HUES6 (cell line): ENCODE results near the gene MYO1B.
"Not testable (repeated sequence)": the region's sequence is repeated elsewhere in the genome, so short reads cannot be mapped to it uniquely, and the experiment has no call there.

Experiments used
- H3K27ac ChIP-seq: 2 replicates; pipeline ENCODE4 v1.7.0; 2013; ENCODE audit warnings: low read depth, mild to moderate bottlenecking, low read length, inconsistent platforms
- H3K27me3 ChIP-seq: 2 replicates; pipeline ENCODE4 v1.6.1; 2013; ENCODE audit warnings: low read length; ENCODE audit not compliant: control insufficient read depth, insufficient read depth
- H3K36me3 ChIP-seq: 2 replicates; pipeline ENCODE4 v1.6.1; 2013; ENCODE audit warnings: low read length; ENCODE audit not compliant: control insufficient read depth, insufficient read depth
- H3K4me1 ChIP-seq: 2 replicates; pipeline ENCODE4 v1.6.1; 2013; ENCODE audit warnings: low read length; ENCODE audit not compliant: control insufficient read depth, insufficient read depth
- H3K4me3 ChIP-seq: 2 replicates; pipeline ENCODE4 v1.5.1; 2013; ENCODE audit warnings: low read depth, low read length
- H3K9ac ChIP-seq: one replicate; pipeline ENCODE4 v1.6.1; 2013; ENCODE audit warnings: mild to moderate bottlenecking, low read length
- H3K9me3 ChIP-seq: 2 replicates; pipeline ENCODE4 v1.6.1; 2013; ENCODE audit warnings: low read depth, low read length; ENCODE audit not compliant: control insufficient read depth, insufficient read depth

The MYO1B gene

GRCh38 chr2:191451116-191451515 is 205.9 kb downstream of the MYO1B start:
- no peaks in the 10 kb centered on the region for H3K4me1 ChIP-seq
- H3K36me3 ChIP-seq = no peaks in the 10 kb centered on the region
- no peak overlapping the region for H3K27ac ChIP-seq
- no peaks in the 10 kb centered on the region for H3K27me3 ChIP-seq
- H3K9ac ChIP-seq = no peak overlapping the region
- no peak overlapping the region for H3K4me3 ChIP-seq
- H3K9me3 ChIP-seq = peaks cover 14% of the 10 kb centered on the region

DNA sequence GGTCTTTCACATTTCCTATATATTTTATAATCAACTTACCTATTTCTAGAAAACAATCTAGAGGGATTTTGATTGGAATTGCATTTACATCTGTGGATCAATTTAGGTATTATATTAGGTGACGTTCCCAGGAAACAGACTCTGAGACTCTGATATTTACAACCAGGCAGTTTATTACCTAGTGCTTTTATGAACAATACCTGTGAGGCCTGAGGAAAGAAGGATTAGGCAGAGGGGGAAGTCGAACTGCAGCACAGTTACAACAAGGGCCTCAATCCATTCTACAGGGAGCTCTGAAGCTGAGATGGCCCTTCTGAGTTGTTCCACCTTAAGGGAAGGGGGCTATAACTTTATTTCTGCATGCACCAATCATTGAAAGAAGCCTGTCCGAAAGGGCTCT is 206.9 kb downstream of the MYO1B start:
- H3K9ac ChIP-seq = no peak overlapping the region
- H3K9me3 ChIP-seq = peaks cover 14% of the 10 kb centered on the region
- no peak overlapping the region for H3K27ac ChIP-seq
- H3K4me1 ChIP-seq = no peaks in the 10 kb centered on the region
- no peaks in the 10 kb centered on the region for H3K36me3 ChIP-seq
- H3K27me3 ChIP-seq = no peaks in the 10 kb centered on the region
- no peak overlapping the region for H3K4me3 ChIP-seq

DNA sequence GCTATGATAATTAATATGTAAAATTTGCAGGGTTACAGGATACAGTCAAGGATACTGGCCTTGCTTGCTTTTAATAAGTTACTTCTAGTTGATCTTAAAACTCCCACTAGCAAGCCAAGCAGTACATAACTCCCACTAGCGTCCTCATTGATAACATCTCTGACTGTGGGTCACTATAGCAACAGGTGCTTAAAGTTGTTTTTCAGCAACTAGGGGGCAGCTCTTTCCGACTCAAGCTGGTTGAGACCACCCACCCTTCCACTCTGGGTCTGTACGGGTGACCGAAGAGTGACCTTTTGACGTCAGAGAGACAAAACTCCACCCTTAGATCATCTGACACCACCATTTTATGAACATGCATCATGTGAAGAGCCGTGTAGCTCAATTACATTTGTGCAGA is 208.6 kb downstream of the MYO1B start:
- no peaks in the 10 kb centered on the region for H3K36me3 ChIP-seq
- no peaks in the 10 kb centered on the region for H3K27me3 ChIP-seq
- H3K9ac ChIP-seq = no peak overlapping the region
- H3K27ac ChIP-seq = no peak overlapping the region
- no peaks in the 10 kb centered on the region for H3K4me1 ChIP-seq
- H3K9me3 ChIP-seq = peaks cover 14% of the 10 kb centered on the region
- no peak overlapping the region for H3K4me3 ChIP-seq

DNA sequence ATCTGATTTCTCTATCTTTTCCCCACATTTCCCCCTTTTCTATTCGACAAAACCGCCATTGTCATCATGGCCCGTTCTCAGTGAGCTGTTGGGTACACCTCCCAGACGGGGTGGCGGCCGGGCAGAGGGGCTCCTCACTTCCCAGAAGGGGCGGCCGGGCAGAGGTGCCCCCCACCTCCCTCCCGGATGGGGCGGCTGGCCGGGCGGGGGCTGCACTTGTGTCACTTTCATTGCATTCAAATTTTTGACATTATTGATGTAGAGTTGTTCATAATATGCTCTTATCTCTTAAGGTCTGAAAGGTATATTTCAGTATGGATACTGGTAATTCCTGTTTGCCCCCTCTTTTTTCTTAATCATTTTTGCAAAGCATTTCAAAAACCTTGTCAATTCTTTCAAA is 211.3 kb downstream of the MYO1B start:
- not testable (repeated sequence) for H3K9ac ChIP-seq, H3K36me3 ChIP-seq, H3K4me1 ChIP-seq, H3K4me3 ChIP-seq, H3K27me3 ChIP-seq, H3K27ac ChIP-seq
- H3K9me3 ChIP-seq = peaks cover 14% of the 10 kb centered on the region

- Histone ChIP-seq H3K9me3 (peaks cover 10% of the 10 kb centered on the region), H3K4me1 (no peaks in the 10 kb centered on the region), H3K27me3 (no peaks in the 10 kb centered on the region), H3K4me3 (no peak overlapping the region), H3K27ac (no peak overlapping the region), H3K9ac (no peak overlapping the region), H3K36me3 (no peaks in the 10 kb centered on the region)
Measured at GRCh38 chr2:191459158-191459557, 214.0 kb downstream of the MYO1B start.

DNA sequence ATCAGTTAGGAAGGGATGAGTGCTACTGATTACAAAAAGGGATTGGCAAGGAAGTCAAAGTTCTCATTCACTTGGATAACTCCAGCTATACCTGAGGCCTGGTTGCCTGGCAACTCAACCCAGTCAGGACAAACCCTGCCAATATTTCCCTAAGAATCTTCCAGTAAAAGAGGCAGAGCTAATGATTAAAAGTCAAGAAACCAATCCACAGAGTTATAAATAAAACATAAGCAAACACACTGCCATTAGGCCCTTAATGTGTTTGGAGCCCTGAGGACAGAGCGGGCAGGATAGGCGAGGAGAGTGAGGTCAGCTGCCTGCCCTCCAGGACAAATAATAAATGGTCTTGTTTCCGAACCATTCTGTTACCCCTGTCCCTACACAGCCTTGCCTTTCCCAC is 217.2 kb downstream of the MYO1B start:
- H3K9me3 ChIP-seq = no peaks in the 10 kb centered on the region
- no peak overlapping the region for H3K9ac ChIP-seq
- H3K27me3 ChIP-seq = no peaks in the 10 kb centered on the region
- no peaks in the 10 kb centered on the region for H3K36me3 ChIP-seq
- H3K27ac ChIP-seq = no peak overlapping the region
- no peak overlapping the region for H3K4me3 ChIP-seq
- H3K4me1 ChIP-seq = no peaks in the 10 kb centered on the region

DNA sequence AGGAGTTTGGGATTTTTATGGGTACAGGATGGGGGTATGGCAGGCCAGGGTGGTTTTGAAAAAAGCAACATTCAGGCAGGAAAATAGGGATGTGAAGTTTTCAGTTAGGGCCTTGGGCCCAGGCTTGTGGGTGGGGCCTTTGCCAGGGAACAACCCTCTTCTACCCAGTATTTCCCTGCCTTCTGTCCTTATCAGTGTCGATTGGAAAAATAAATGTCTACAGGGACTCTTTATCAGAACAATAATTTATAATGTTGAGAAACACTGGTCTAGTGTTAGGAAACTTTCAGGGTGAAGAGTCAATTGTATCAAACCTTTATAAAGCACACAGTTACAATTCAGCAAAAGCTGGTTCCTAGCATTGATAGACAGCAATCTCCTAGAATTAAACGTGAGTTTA is 218.6 kb downstream of the MYO1B start:
- Histone ChIP-seq H3K9ac (no peak overlapping the region), H3K27me3 (no peaks in the 10 kb centered on the region), H3K36me3 (no peaks in the 10 kb centered on the region), H3K4me3 (no peak overlapping the region), H3K27ac (no peak overlapping the region), H3K4me1 (no peaks in the 10 kb centered on the region), H3K9me3 (no peaks in the 10 kb centered on the region)

DNA sequence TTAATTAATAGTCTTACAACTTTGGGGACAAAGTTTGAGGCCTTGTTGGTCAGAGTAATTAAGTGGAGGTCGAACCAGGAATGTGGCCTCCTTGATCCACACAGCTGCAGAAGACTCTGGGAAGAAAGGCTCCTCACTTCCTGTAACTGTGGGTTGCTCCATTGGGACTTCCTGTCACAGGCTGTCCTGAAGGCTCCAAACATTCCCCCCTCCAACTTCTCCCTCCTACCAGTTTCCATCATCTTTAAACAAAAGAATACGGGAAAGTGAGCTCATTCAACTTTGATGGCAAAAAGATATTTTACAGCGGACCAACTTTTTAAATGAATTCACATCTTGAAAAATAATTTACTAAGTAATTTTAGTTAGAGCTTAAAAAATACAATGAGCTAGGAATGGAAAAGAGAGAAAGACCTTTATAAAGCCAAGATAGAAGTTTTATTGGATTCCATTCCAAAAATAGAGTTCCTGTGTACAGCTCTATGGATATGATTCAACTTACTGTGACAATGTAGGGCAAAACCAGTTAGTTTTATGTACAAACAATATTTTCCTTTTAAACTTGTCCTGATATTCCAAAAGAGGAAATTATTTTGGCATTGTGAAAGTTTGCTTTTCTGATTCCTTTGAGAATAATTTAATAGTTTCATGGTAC is 220.7 kb downstream of the MYO1B start:
- Histone ChIP-seq H3K9ac (no peak overlapping the region), H3K4me1 (no peaks in the 10 kb centered on the region), H3K27ac (no peak overlapping the region), H3K27me3 (no peaks in the 10 kb centered on the region), H3K9me3 (no peaks in the 10 kb centered on the region), H3K36me3 (no peaks in the 10 kb centered on the region), H3K4me3 (no peak overlapping the region)

DNA sequence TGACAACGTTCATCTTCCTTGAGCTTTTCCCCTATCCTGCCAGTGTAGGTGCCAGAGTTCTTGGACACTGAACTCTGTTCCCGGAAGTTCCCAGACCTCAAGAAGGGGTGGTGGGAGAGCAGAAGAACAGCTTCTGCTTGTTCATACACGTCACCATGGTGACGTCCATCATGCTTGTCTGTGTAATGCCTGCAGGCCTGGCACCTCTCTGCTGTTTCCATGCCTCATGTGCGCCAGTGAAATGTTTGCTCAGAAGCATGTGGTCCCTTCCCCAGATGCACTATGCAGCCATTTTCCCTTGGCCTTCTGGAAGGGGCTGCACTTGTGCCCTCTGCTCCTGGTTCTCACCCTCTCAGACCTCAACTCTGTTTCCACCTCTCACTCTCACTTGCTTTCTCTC is 221.9 kb downstream of the MYO1B start:
- no peaks in the 10 kb centered on the region for H3K27me3 ChIP-seq

GRCh38 chr2:191470306-191470705 is 225.1 kb downstream of the MYO1B start:
- no peak overlapping the region for H3K27ac ChIP-seq
- no peak overlapping the region for H3K9ac ChIP-seq
- no peaks in the 10 kb centered on the region for H3K27me3 ChIP-seq
- no peak overlapping the region for H3K4me3 ChIP-seq
- no peaks in the 10 kb centered on the region for H3K36me3 ChIP-seq
- no peaks in the 10 kb centered on the region for H3K4me1 ChIP-seq
- no peaks in the 10 kb centered on the region for H3K9me3 ChIP-seq

More for the DNA sequence above, 221.9 kb downstream of the MYO1B start:
- H3K4me3 ChIP-seq = no peak overlapping the region
- H3K9me3 ChIP-seq = no peaks in the 10 kb centered on the region
- H3K36me3 ChIP-seq = no peaks in the 10 kb centered on the region
- H3K27ac ChIP-seq = no peak overlapping the region
- H3K9ac ChIP-seq = no peak overlapping the region
- H3K4me1 ChIP-seq = no peaks in the 10 kb centered on the region

DNA sequence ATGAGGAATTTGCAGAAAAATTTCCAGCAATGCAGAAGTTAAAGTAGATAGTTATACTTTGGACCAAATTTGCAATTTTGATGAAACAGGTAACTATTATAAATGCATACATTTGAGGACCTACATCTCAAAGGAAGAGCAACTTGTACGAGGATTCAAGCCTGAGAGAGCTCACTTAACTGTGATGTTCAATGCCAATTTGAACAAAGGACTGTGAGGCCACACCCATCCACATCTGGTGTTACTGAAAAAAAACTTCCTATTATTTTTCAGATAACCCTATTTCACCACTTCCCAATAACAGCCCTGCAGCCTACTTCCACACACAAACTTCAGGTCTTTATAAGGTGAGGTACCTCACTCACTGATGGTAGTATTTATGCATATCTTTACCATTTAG is 229.3 kb downstream of the MYO1B start:
- H3K27ac ChIP-seq = no peak overlapping the region
- H3K27me3 ChIP-seq = no peaks in the 10 kb centered on the region
- no peaks in the 10 kb centered on the region; the same call in 1 of the 2 replicates for H3K9me3 ChIP-seq
- H3K36me3 ChIP-seq = no peaks in the 10 kb centered on the region
- H3K9ac ChIP-seq = no peak overlapping the region
- no peak overlapping the region for H3K4me3 ChIP-seq
- peaks cover 12% of the 10 kb centered on the region for H3K4me1 ChIP-seq
